Measurements from ENCODE around the gene SMIM15. TPM values are rescaled to one million over a fixed set of nuclear protein-coding genes. Genes with fewer than 3 reads are reported as not detected.

The SMIM15 gene
- total and polyA plus RNA-seq, 10 of the 15 experiments (the other 5 are each of a cell fraction or from before 2014, with no cell fraction given), result 13.8 to 83.3 (median 53.9) TPM

Other genes starting within 250 kb of the SMIM15 start
- 16.1 and 20.3 TPM in 2 replicates for gene ERCC8, start 217.4 kb downstream of the SMIM15 start, total RNA-seq (2014; rRNA removed)
- 20.9 and 21.7 TPM in 2 replicates for gene ERCC8, start 217.4 kb downstream of the SMIM15 start, total RNA-seq (2014; rRNA removed; fragmentation: Illumina TruSeq; extraction: Trizol)
- gene ERCC8, start 217.4 kb downstream of the SMIM15 start, total RNA-seq (2021), result 11.9 and 12.4 TPM in 2 replicates
- gene ERCC8, start 217.4 kb downstream of the SMIM15 start, polyA plus RNA-seq (2011; rRNA removed), result 19.4 and 25.6 TPM in 2 replicates
- gene ERCC8, start 217.4 kb downstream of the SMIM15 start, polyA plus RNA-seq (2014; fragmentation: Illumina TruSeq; extraction: Trizol), result 13.9 and 17.1 TPM in 2 replicates
- 10 to 100 TPM; 16.8 to 31.2 TPM for gene ERCC8, start 217.4 kb downstream of the SMIM15 start, polyA plus RNA-seq (2014; fragmentation: Nextera tagmentation; extraction: Ambion mirVana)
- gene ERCC8, start 217.4 kb downstream of the SMIM15 start, polyA plus RNA-seq (2014; rRNA removed), result 9.2 and 10.4 TPM in 2 replicates
- 10 to 100 TPM; 15.2 to 16.8 TPM for gene ERCC8, start 217.4 kb downstream of the SMIM15 start, polyA plus RNA-seq (2016; fragmentation: Nextera tagmentation; extraction: Ambion mirVana)
- gene NDUFAF2, start 217.3 kb downstream of the SMIM15 start, total RNA-seq (2014; rRNA removed), result 22.4 and 30.3 TPM in 2 replicates
- 73.1 and 74.2 TPM in 2 replicates for gene NDUFAF2, start 217.3 kb downstream of the SMIM15 start, total RNA-seq (2014; rRNA removed; fragmentation: Illumina TruSeq; extraction: Trizol)
- 37.6 and 38.5 TPM in 2 replicates for gene NDUFAF2, start 217.3 kb downstream of the SMIM15 start, total RNA-seq (2021)
- 38.1 and 47.6 TPM in 2 replicates for gene NDUFAF2, start 217.3 kb downstream of the SMIM15 start, polyA plus RNA-seq (2011; rRNA removed)
- gene NDUFAF2, start 217.3 kb downstream of the SMIM15 start, polyA plus RNA-seq (2014; fragmentation: Illumina TruSeq; extraction: Trizol), result 64.8 and 70.5 TPM in 2 replicates
- gene NDUFAF2, start 217.3 kb downstream of the SMIM15 start, polyA plus RNA-seq (2014; fragmentation: Nextera tagmentation; extraction: Ambion mirVana), result 100 to 1,000 TPM; 111 to 121 TPM
- gene NDUFAF2, start 217.3 kb downstream of the SMIM15 start, polyA plus RNA-seq (2014; rRNA removed), result 38.4 and 51.5 TPM in 2 replicates
- gene NDUFAF2, start 217.3 kb downstream of the SMIM15 start, polyA plus RNA-seq (2016; fragmentation: Nextera tagmentation; extraction: Ambion mirVana), result 10 to 100 TPM; 65.8 to 70.6 TPM
- gene ZSWIM6, start 169.8 kb upstream of the SMIM15 start, total RNA-seq (2014; rRNA removed), result 2.7 and 3.0 TPM in 2 replicates
- 3.8 and 4.1 TPM in 2 replicates for gene ZSWIM6, start 169.8 kb upstream of the SMIM15 start, total RNA-seq (2014; rRNA removed; fragmentation: Illumina TruSeq; extraction: Trizol)
- gene ZSWIM6, start 169.8 kb upstream of the SMIM15 start, total RNA-seq (2021), result 5.9 and 6.2 TPM in 2 replicates
- gene ZSWIM6, start 169.8 kb upstream of the SMIM15 start, polyA plus RNA-seq (2011; rRNA removed), result 5.7 and 6.1 TPM in 2 replicates
- gene ZSWIM6, start 169.8 kb upstream of the SMIM15 start, polyA plus RNA-seq (2014; fragmentation: Illumina TruSeq; extraction: Trizol), result 5.3 and 6.2 TPM in 2 replicates
- gene ZSWIM6, start 169.8 kb upstream of the SMIM15 start, polyA plus RNA-seq (2014; fragmentation: Nextera tagmentation; extraction: Ambion mirVana), result 1 to 10 TPM; 1.5 to 2.1 TPM
- 4.7 TPM in 2 replicates for gene ZSWIM6, start 169.8 kb upstream of the SMIM15 start, polyA plus RNA-seq (2014; rRNA removed)
- under 1 TPM; 0.53 to 0.59 TPM for gene ZSWIM6, start 169.8 kb upstream of the SMIM15 start, polyA plus RNA-seq (2016; fragmentation: Nextera tagmentation; extraction: Ambion mirVana)

Data from GM12878 (cell line).